T-helper 1 cell treated with Interleukin-12 subunit alpha and Interleukin-12 subunit beta and Interleukin-4 antibody, amounts not matched to agents 30 μg/mL and 1 μg/mL, for 36 hours (primary cell): Measurements from ENCODE around the gene IMMP1L.

Experiments
- H3K27ac Mint-ChIP-seq: one replicate; pipeline ENCODE4 v1.8.0; 2021; ENCODE audit warnings: mild to moderate bottlenecking, mixed read lengths
- H3K27me3 Mint-ChIP-seq: one replicate; pipeline ENCODE4 v1.8.0; 2021; ENCODE audit warnings: low read depth, mixed read lengths
- H3K36me3 Mint-ChIP-seq: one replicate; pipeline ENCODE4 v1.8.0; 2021; ENCODE audit warnings: low read depth, mixed read lengths
- H3K4me1 Mint-ChIP-seq: one replicate; pipeline ENCODE4 v1.8.0; 2021; ENCODE audit warnings: low read depth, mixed read lengths
- H3K4me3 Mint-ChIP-seq: one replicate; pipeline ENCODE4 v1.8.0; 2021; ENCODE audit warnings: mild to moderate bottlenecking, moderate library complexity, mixed read lengths
- H3K9me3 Mint-ChIP-seq: one replicate; pipeline ENCODE4 v1.8.0; 2021; ENCODE audit warnings: mixed read lengths

The IMMP1L gene

DNA sequence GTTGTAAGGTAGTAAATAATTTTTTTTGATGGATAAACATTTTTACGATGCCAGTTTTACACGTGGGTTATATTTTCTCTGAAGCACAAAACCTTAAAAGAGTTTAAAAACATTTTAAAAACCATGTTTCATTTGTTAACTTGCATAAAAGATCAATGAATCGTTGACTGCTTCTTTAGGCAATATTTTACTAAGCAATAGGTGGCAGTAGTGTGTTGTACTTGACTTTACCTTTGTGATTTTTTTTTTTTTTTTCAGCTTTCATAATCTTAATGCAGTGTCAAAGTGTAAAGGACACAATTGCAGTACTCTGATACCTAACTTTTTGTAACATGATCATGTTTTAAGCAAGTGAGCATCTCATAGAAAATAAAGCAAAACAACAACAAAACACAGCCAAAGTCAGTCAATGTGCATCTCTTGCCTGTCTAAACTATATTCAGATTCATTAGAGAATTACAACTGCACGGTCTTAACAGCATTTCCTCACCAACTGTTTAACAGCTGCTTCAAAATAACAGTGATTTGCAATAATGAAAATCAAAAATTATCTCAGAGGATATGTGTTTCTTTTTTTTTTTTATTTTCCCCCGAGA lies 112.1 kb downstream of the IMMP1L start:
- no peaks in the 10 kb centered on the region for H3K27me3 Mint-ChIP-seq
- no peak overlapping the region for H3K4me3 Mint-ChIP-seq
- H3K9me3 Mint-ChIP-seq: no peaks in the 10 kb centered on the region
- H3K36me3 Mint-ChIP-seq: peaks cover 4% of the 10 kb centered on the region
- no peak overlapping the region for H3K27ac Mint-ChIP-seq
- no peaks in the 10 kb centered on the region for H3K4me1 Mint-ChIP-seq

DNA sequence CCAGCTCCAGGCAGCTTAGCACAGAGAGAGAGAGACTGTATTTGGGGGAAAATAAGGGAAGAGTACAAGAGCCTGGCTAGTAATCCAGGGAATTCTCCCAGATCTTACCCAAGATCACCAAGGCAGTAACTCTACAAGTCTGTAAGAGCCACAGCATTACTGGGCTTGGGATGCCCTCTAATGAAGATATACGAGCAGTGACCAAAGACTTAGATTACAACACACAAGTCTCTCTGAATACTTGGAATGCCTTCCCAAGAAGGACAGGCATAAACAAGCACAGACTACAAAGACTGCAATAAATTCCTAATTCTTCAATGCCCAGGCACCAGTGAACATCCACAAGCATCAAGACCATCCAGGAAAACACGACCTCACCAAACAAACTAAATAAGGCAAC lies 122.0 kb downstream of the IMMP1L start:
- H3K4me3 Mint-ChIP-seq: no peak overlapping the region
- H3K27me3 Mint-ChIP-seq: no peaks in the 10 kb centered on the region
- H3K4me1 Mint-ChIP-seq: no peaks in the 10 kb centered on the region

GRCh38 chr11:31383116-31383515 lies 126.3 kb downstream of the IMMP1L start:
- Mint-ChIP-seq H3K27me3 (no peaks in the 10 kb centered on the region), H3K4me3 (no peak overlapping the region), H3K36me3 (peaks cover 1% of the 10 kb centered on the region)

More for the DNA sequence above, 122.0 kb downstream of the IMMP1L start:
- Mint-ChIP-seq H3K9me3 (no peaks in the 10 kb centered on the region), H3K36me3 (peaks cover 1% of the 10 kb centered on the region), H3K27ac (no peak overlapping the region)

More at GRCh38 chr11:31383116-31383515, 126.3 kb downstream of the IMMP1L start:
- Mint-ChIP-seq H3K4me1 (no peaks in the 10 kb centered on the region), H3K27ac (no peak overlapping the region), H3K9me3 (no peaks in the 10 kb centered on the region)
